Medulla oblongata (tissue), 1 donor: ENCODE data around the gene GALNT18.

Experiments used
- DNase-seq: peaks from one replicate; pipeline ENCODE4 v3.0.0-alpha.2; 2015; ENCODE audit errors: extremely low spot score

Gene GALNT18

DNA sequence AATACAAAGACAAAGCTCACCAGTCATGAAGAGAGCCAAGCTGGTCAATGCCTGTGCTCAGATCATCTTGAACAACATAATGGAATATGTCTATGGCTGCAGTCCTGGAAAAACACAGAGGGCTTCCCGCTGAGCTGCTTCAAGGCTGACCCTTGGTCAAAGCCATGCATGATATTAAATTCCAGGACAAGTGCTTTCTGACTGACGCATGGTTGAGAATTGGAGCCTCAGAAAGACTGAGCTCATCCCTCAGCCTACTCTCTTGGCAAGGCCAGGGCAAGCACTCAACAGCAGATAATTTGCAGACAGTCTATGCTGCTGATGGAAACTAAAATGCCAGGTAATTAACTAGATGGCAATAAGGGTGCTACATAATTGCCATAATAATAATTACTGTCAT, 89.2 kb downstream of the GALNT18 start:
- DNase-seq: no peak

DNA sequence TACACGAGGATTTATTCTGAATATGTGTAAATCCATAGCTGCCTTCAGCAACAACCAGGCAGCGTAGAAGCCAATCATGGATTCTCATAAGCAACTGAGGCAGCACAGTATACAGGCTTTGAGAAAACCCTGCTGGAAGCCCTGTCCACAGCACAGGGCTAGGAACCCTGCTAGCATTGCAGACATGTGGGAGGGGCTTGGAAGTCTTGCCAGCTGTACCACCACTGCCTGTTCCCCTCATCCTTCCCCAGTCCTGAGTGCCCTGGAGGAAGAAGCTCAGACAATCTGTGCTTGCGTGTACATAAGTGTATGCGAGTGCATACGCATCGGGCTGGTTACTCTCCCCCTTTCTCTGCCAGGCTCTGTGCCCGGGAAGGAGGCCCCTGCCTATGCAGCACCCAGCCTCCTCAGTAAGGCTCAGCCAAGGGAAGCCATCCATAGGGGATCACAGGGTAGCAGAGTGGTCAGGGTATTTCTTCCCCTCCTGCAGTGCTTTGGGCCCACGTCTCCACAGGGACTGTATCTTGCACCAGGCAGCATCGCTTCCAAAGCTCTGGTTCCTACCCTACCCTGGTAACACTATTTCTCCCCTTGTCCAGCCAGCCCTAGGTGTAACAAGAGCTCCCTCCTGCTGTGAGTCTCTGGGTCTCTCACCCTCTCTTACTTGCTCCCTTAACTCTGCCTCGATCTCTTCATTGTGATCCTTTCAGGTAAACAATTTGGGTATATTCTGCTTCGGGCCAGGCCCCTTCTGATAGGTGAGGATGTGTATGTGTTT, 90.5 kb downstream of the GALNT18 start:
- DNase-seq: no peak

DNA sequence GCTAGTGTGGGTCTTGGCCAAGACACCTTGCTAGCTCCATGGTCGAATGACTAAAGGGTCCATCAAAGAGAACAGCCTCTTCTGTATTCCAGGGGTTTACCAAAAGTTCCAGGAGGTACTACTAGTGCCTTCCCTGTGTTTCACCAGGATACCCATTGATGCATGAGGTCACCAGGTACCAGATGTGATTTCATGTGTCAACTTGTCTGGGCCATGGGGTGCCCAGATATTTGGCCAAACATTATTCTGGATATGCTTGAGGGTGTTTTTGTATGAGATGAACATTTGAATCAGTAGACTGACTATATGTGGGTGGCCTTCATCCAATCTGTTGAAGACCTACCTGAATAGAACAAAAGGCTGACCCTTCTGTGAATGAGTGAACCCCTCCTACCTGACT, 92.8 kb downstream of the GALNT18 start:
- DNase-seq: no peak

DNA sequence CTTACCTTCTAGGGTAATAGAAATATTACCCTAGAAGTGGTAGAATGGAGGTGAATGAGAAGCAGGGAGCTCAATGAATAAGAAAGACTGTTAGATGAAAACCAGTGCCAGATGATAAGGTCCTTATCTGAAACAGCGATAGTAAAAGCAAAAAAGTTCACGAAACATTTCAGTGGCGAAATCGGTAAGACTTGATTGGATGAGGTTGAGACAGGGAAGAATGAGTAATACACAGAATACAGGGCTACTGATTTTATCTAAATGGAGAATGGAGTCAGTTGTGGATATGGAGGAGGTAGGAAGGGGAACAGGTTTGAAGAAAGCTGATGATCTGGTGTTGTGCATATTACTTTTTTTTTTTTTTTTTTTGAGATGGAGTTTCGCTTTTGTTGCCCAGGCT, 96.5 kb downstream of the GALNT18 start:
- no peak for DNase-seq

DNA sequence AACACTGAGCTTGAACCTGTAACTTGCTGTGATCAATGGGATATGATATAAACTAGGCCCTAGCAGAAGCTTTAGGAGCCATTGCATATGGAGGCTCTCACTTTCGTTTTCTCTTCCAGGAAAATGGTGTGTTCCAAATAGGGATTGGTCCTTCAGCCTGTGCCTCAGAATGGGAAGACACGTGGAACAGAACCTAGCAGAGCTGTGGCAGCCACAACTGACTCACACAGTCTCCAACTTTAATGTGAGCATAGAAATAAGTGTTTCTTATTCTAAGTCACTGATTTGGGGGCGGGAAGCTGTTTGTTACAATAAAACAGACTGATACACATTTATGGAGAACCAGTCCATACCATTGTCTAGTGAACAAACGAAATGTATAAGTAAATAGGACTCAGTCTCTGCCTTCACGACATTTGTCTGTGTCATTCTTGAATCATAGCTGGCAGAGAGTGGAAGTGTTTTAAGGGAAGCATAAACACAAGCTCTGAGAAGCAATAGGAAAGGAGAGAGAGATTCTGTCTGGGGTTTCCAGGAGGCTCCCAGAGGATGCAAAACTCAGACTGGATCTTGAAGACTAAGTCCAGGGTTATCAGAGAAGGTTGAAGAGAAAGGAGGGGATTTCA, 97.3 kb downstream of the GALNT18 start:
- DNase-seq: no peak

DNA sequence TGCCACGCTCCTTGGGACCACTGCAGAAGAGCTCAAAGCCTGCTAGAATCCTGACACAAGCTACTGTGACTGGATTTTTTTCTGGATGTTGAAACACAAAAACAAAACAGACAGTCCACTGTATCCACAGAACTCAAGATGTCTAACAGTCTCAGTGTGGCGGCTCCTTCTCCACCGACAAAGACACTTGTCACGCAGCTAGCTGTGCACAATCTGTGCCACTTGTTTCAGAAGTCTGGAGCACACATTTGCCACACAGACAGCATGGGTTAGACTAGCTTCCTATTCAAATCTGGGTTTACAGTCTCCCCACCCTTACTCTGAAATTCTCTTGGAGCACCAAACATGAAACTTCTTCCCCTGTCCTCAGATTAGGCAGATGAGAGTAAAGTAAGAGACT, 99.2 kb downstream of the GALNT18 start:
- DNase-seq: no peak

DNA sequence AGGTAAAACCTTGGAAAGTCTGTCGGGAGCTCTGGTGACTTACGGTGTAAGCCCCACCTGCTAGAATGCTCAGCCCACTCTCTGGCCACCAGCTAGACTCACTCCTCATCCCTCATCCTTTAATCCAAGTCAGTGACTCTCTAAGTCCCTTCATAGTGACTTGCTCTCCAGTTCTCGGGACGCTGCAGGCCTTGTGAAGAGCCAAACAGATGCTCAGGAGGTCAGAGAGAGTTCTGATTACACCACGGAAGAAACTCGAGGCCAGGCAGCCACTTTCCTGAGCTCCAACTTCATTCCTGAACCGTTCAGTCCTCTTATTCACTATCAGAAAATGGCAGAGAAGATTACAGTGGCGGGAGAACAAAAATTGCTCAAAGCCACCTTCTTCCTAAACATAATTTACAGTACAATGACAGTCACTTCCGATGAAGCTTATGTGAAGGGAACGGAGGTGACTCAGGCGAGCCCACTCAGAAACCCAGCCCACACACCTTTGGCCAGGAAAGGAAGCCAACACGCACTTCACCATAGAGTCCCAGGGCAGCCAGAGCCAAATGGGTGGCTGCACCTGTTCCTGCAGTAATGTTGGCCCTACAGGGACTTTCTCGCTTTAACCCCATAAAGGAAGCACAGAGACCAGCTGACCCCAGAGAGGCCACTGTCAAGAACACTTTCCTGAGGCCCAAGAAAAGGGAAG, 100.4 kb downstream of the GALNT18 start:
- DNase-seq: no peak

DNA sequence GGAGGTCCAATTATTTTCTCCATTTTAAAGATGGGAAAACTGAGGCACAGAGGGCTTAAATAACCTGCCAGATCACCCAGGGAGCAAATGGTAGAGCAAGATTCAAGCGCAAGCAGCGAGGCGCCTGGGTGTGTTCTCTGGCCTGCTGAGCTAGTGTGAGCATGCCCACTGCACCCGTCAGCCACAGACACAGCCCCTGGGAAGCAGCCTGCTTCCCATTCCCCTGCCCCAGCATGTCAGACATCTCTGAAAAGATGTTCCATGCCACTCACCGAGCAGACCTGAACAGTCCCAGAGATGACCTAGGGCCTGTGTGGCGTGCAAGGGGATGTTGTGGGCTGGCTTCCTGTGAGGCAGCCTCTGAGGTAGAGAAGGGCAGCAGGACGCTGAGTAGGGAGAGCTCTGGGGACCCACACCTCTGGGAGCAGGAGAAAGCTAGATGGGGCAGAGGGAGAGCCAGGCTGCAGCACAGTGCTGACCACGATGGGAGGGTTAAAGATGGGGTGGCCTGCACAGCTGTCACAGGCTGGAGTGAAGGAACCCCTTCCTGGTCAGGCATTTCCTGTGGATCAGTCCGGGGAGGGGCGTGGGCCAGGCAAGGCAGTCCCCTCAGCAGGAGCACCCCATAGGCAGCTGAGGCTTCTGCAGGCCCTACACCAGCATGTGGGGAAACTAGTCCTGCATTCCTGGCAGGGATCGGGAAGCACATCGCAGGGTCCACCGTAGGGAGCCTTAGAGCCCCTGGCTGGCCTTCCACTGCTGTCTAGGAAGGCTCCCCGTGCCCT, 101.4 kb downstream of the GALNT18 start:
- no peak for DNase-seq

DNA sequence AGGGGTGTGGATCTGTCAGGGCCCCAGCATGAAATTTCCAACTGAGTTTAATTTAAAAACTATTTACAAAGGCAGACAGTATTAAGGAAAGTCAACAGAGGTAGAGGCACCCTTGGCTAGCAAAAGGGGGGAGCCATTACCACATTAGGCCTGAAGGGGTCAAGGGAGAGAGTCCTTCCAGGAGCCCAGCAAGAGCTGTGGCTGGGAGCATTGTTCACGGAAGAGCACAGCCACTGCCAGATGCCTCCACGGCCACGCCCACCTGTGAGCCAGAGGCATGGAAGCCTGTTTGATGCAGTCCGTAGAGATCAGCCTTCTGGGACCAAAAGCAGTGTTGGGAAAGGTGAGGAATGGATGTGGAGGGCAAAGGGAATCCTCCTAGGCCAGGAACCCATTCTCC, 102.6 kb downstream of the GALNT18 start:
- no peak for DNase-seq

DNA sequence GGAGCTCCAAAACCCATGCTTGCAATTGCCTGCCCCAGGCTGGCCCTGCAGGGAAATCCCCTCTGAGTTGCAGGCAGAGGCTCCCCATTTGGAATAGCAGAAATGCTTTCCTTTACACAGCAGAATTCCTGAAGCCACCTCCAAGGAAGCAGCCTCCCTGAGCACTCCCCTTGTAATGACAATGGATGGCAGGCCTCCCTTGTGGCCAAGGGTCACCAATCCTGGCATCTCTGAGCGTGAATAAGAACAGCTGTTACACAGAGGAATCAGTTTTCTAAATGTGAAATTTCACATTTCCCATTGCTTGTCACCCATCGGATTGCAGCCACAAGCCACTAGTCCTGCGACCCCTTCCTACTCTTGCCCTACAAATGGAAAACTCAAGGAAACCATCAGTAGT, 107.6 kb downstream of the GALNT18 start:
- DNase-seq: no peak

DNA sequence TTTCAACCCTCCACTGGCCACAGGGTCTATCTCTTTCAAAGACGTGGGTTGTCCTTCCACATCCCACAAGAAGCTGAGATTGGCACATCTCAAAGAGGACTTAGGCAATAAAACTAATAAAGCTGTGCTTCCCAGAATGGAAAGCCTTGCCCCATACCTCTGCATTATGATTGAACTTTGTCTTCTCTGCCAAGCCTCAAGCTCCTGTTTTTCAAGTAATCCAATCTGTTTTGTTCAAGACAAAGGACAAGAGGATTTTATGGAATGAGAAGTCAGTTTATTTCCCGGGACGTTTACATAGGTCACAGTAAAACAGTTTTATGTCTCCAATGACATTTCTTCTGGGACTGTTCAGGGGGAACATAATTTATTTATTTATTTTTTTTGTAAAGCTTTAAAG, 108.4 kb downstream of the GALNT18 start:
- DNase-seq: no peak

DNA sequence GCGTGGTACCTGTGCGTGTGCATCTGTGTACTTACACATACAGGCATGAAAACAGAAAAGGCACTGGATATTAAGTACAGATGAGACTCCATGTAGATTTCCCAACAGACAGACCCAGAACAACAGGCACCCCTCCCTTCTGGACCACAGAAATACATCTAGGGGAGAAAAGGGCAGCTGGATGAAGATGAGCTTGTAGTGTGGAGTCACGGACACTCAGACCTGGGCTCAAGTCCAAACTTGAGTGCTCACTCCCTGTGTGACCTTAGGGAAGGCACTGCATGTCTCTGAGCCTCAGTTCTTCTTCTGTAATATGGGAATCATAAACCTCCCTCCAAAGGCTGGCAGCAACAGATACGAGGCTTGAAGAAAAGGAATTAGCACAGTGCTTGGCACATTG, 108.9 kb downstream of the GALNT18 start:
- DNase-seq: no peak

DNA sequence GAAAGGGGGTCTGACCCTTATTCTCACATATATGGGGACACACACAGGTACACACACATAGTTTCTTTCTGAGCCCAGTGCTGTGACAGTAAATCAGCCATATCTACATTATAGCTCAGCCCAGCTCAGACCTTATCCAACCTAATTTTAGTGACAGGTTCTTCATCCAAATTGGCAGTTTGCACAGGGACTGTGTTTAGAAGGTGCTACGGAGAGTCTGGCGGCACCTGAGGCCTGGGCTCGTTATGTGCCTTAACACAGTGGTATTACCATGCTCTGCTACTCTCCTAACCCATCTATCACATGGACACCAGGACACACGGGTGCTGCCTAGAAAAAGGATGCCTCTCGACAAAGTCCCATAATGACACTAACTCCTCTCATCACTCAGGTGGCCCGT, 109.3 kb downstream of the GALNT18 start:
- DNase-seq: no peak

DNA sequence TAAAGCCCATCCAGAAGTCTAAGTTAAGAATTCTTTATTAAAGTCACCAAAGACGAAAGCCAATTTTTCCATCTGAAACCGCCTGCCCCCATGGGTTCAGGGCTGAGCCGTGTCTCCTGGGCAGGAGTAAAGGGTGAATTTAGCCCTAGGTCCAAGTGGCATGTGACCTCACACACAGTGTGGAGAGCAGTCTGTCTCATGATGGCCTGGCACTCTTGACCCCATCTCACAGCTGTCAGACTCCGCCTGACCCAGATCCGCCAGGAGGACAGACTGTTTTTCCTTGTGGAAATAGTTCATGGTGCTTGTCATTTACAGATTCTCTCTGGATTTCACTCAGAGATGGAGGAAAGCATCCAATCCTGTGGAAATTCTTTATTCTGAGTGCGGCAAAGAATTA, 109.7 kb downstream of the GALNT18 start:
- DNase-seq: peak; percentile 14

DNA sequence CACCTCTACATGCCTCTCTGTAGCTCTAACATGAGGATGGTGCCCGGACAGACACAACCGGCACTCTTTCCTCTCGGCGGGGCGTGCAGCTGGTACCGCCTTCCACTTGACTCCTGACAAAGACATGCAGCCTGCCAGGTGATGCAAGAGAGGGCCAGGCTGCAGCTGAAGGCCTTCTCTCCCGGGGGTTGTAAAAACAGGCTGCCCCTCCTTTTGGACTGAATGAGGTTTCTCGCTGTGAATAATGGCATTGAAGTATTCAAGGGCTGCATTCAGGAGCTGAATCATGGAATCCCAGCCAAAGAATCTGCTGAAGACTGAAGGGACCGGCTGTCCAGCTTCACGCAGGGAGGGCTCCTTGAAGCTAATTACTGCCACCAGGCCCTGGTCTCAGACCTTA, 110.9 kb downstream of the GALNT18 start:
- peak; percentile 82 for DNase-seq

DNA sequence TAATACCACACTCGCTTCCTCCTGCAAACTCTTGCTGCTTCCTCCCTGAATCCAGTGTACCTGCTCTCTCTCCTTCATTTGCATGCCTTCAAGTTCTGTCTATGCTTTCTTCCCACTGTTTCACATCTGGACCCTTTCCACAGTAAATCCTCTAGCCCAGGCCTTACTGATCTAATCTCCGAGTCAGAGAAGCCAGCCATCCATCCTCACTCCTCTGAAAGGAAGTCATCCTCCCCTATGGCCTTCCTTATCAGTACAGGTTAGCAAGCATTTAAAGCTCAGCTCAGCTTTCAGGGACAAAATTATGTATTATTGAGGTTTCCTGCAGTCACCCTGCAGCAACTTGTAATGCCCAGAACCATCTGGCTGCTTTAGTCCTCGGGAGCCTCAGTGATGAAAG, 116.1 kb downstream of the GALNT18 start:
- no peak for DNase-seq

DNA sequence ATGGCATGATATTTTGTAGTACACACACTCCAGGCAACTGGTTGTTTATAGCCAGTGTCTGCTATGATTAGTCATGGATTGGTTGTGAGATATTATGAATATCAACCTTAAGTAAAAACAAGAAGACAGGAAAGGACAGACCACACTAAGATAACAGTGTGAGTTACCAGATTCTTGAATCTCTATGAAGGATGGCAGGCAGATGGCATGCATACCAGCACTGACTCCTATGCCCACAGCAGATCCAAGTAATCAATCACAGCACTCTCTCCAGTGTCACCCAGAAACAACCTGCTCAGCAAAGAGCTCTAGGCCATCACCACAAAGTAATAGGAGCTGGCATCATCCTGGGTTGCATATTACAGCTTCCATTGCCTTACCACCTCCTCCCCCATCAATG, 116.6 kb downstream of the GALNT18 start:
- DNase-seq: no peak

DNA sequence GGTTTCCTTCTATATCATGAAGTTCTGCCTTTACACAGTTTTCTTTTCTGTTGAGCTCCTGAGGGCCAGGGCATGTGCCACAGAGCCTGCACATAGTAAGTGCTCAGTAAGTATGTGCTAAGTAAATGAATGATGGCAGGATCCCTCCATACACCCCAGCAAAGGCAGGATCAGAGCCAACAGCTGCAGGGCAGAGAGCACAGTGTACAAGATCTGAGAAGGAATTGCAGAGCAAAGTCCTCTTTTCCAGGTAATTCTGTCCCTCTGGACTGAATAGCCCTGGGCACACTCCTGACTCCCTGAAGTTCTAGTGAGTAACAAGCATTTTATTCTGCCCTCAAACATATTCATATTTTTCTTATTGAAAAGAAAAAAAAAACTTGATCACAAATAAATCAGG, 117.7 kb downstream of the GALNT18 start:
- no peak for DNase-seq

DNA sequence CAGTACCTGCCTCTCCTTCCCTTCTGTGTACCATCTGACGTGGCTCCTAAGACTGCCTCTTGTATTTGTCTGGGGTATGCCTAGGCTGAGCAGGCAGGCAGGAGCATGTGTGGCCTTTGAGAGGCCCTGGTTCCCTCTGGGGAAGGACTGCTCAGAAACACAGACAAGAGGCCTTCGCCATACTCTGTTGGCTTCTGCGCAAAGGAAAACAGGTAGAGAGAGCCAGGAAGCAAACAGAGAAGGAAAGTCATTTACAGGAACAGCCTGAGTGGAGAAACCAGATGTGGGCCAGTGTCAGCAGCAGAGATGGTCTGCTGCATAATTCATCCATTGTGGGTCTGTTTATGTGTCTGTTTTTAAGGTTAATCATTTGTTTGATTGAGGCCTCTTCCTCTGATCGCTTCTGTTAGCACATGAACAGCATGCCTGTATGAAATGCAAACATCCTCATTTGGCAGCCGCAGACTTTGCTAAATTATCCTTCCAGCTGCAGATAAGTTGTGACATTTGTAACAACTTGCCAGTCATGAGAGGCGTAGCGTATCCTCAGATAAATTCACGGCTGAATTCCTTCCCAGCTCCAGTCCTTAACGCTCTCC, 119.4 kb downstream of the GALNT18 start:
- no peak for DNase-seq

DNA sequence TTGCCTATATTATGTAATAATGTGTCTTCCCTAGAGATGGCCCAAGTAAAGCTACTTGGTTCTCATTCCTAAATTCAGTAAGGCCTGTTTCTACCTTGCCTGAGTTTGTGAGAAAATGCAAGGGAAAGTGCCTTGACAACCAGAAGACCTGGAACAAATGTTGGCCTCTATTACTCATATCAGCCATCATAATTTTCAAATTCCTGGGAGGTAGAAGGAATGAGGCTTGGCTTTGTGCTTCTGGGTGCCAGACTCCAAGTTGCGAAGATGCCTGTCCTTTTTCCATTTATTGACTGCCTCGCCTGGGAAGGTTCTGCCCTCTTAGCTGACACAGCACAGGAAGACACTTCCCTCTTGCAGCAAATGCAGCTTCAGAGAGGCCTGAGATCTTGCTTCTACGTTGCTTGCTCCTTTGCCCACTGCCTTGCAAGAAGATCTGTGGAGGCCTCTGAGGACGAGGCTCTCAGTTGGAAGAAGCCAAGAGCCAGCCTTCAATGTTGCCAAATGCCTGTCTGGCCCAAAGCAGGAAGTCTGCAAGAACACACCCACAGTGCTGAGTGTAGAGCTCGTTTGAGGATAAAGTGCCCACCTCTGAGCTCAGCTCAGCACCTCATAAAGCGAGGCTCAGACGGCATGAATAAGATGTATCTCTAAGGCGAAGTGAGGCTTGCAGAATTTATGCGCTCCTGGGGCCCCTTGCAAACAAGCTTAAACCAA, 120.1 kb downstream of the GALNT18 start:
- DNase-seq: no peak
